IPS-18c (cell line): ENCODE data around the gene ATR.

Source experiments
- H3K4me3 ChIP-seq: 2 replicates; pipeline ENCODE4 v1.7.0; 2013; ENCODE audit warnings: low read depth, mild to moderate bottlenecking, low read length, moderate library complexity; ENCODE audit not compliant: insufficient read depth
- H3K9me3 ChIP-seq: one replicate; pipeline ENCODE4 v1.6.1; 2013; ENCODE audit warnings: mild to moderate bottlenecking, low read length, moderate library complexity; ENCODE audit not compliant: control insufficient read depth, insufficient read depth

ATR gene

GRCh38 chr3:142495103-142495502 is 83.4 kb downstream of the ATR start:
- no peak overlapping the region for H3K4me3 ChIP-seq

GRCh38 chr3:142492184-142492583 is 86.3 kb downstream of the ATR start:
- no peaks in the 10 kb centered on the region for H3K9me3 ChIP-seq
- no peak overlapping the region for H3K4me3 ChIP-seq

More at GRCh38 chr3:142495103-142495502, 83.4 kb downstream of the ATR start:
- H3K9me3 ChIP-seq: no peaks in the 10 kb centered on the region

- H3K4me3 ChIP-seq: no peak overlapping the region
Observed at GRCh38 chr3:142489572-142490323, 88.8 kb downstream of the ATR start.

GRCh38 chr3:142484912-142485435 is 93.6 kb downstream of the ATR start:
- Histone ChIP-seq H3K9me3 (peaks cover 7% of the 10 kb centered on the region), H3K4me3 (no peak overlapping the region)

More at GRCh38 chr3:142489572-142490323, 88.8 kb downstream of the ATR start:
- H3K9me3 ChIP-seq: no peaks in the 10 kb centered on the region

- H3K9me3 ChIP-seq: peaks cover 7% of the 10 kb centered on the region
- H3K4me3 ChIP-seq: no peak overlapping the region
Observed at GRCh38 chr3:142481196-142481595, 97.3 kb downstream of the ATR start.

GRCh38 chr3:142470826-142471225 is 107.7 kb downstream of the ATR start:
- H3K4me3 ChIP-seq: no peak overlapping the region

GRCh38 chr3:142468456-142468855 is 110.1 kb downstream of the ATR start:
- Histone ChIP-seq H3K4me3 (no peak overlapping the region), H3K9me3 (no peaks in the 10 kb centered on the region)

More at GRCh38 chr3:142470826-142471225, 107.7 kb downstream of the ATR start:
- no peaks in the 10 kb centered on the region for H3K9me3 ChIP-seq

- Histone ChIP-seq H3K4me3 (no peak overlapping the region), H3K9me3 (no peaks in the 10 kb centered on the region)
Observed at GRCh38 chr3:142467768-142468167, 110.8 kb downstream of the ATR start.

- Histone ChIP-seq H3K9me3 (no peaks in the 10 kb centered on the region), H3K4me3 (no peak overlapping the region)
Observed at GRCh38 chr3:142460689-142461088, 117.8 kb downstream of the ATR start.

- Histone ChIP-seq H3K4me3 (no peak overlapping the region), H3K9me3 (no peaks in the 10 kb centered on the region)
Observed at GRCh38 chr3:142459929-142460328, 118.6 kb downstream of the ATR start.

GRCh38 chr3:142459096-142459495 is 119.4 kb downstream of the ATR start:
- H3K9me3 ChIP-seq: no peaks in the 10 kb centered on the region

GRCh38 chr3:142450881-142451280 is 127.7 kb downstream of the ATR start:
- H3K4me3 ChIP-seq: no peak overlapping the region
- H3K9me3 ChIP-seq: peaks cover 2% of the 10 kb centered on the region

More at GRCh38 chr3:142459096-142459495, 119.4 kb downstream of the ATR start:
- H3K4me3 ChIP-seq: no peak overlapping the region

GRCh38 chr3:142450189-142450588 is 128.3 kb downstream of the ATR start:
- no peak overlapping the region for H3K4me3 ChIP-seq
- peaks cover 2% of the 10 kb centered on the region for H3K9me3 ChIP-seq

- Histone ChIP-seq H3K4me3 (peak within 1 kb of the TSS; percentile 100), H3K9me3 (peaks cover 2% of the 10 kb centered on the region)
Observed at GRCh38 chr3:142447852-142448823, 130.4 kb downstream of the ATR start, which contains the start of gene XRN1. TSS of gene XRN1 (minus strand) at chr3:142448037. CDS start at chr3:142447944, 93 bp downstream.

GRCh38 chr3:142447301-142447851 is 131.2 kb downstream of the ATR start:
- H3K4me3 ChIP-seq: peak overlapping the region; percentile 100
- H3K9me3 ChIP-seq: peaks cover 2% of the 10 kb centered on the region

- Histone ChIP-seq H3K9me3 (peaks cover 2% of the 10 kb centered on the region), H3K4me3 (no peak overlapping the region)
Observed at GRCh38 chr3:142445816-142446254, 132.7 kb downstream of the ATR start.

- H3K4me3 ChIP-seq: no peak overlapping the region
Observed at GRCh38 chr3:142444343-142444742, 134.2 kb downstream of the ATR start.

More at GRCh38 chr3:142444343-142444742, 134.2 kb downstream of the ATR start:
- peaks cover 2% of the 10 kb centered on the region for H3K9me3 ChIP-seq
